HEK293T (cell line): ENCODE results near the gene OSBPL7.

Experiments used
- CTBP1 ChIP-seq: fragments of 450-650 bp; IDR thresholded peaks from 2 replicates; pipeline ENCODE4 v1.6.1; 2016; ENCODE audit warnings: borderline replicate concordance
- FOXA1 ChIP-seq: fragments of 450-650 bp; IDR thresholded peaks from 2 replicates; pipeline ENCODE4 v1.6.1; 2016; ENCODE audit warnings: mild to moderate bottlenecking
- SP1 ChIP-seq: fragments of 450-650 bp; IDR thresholded peaks from 2 replicates; pipeline ENCODE4 v1.6.1; 2017

GRCh38 chr17:47856830-47857229 is 35.2 kb upstream of the OSBPL7 start:
- no peak for TF ChIP-seq FOXA1
- TF ChIP-seq CTBP1, result no peak
- TF ChIP-seq SP1, result no peak
